NT2/D1 (cell line): ENCODE measurements around the gene NRXN3.

Source experiments
- SUZ12 ChIP-seq: IDR thresholded peaks from 2 replicates; pipeline ENCODE4 v1.6.1; 2011; ENCODE audit not compliant: insufficient read length, insufficient read depth; ENCODE audit errors: extremely low read depth
- YY1 ChIP-seq: IDR thresholded peaks from 2 replicates; pipeline ENCODE4 v1.6.1; 2011; ENCODE audit not compliant: insufficient read length, insufficient read depth
- ZNF274 ChIP-seq: IDR thresholded peaks from 2 replicates; pipeline ENCODE4 v1.6.1; 2011; ENCODE audit warnings: mild to moderate bottlenecking, low read depth, low read length

- TF ChIP-seq YY1 (no peak), SUZ12 (no peak), ZNF274 (no peak)
Observed at GRCh38 chr14:79412822-79413221, 1242.6 kb downstream of the NRXN3 start.
